Endothelial cell of umbilical vein (primary cell): ENCODE results near the gene TBC1D17. TPM values are rescaled to one million over a fixed set of nuclear protein-coding genes. Genes with fewer than 3 reads are reported as not detected.

Source experiments
- BruUV-seq: library from RNA; stranded (reverse); fragments of 400-500 nt; replicated peaks from 2 replicates; lab custom pipeline; 2021; lab: Mats Ljungman, UMichigan
- CTCF ChIA-PET: fragments of 300-600, 350-600 bp; sonication (Branson Sonifier 250); formaldehyde crosslinking; loops from one replicate; lab custom pipeline; 2021; ENCODE audit warnings: antibody characterized with exemption, inconsistent platforms; lab: Charles Lee
- POLR2A ChIA-PET: fragments of 300-600, 350-600 bp; sonication (Branson Sonifier 250); formaldehyde crosslinking; loops from one replicate; lab custom pipeline; 2021; ENCODE audit warnings: antibody characterized with exemption, inconsistent platforms; lab: Charles Lee
- DNase-seq: peaks from one replicate; pipeline ENCODE4 v3.0.0-alpha.2; 2011; ENCODE audit warnings: low read depth, low spot score
- FAIRE-seq: peaks from 2 replicates; lab custom pipeline; 2011; peaks lifted over from hg19 to GRCh38; lab: Jason Lieb, UNC
- H2AFZ ChIP-seq: 2 replicates; pipeline ENCODE4 v1.6.0; 2012; ENCODE audit warnings: low read depth, low read length, control low read depth, inconsistent platforms
- H3K27ac ChIP-seq: 2 replicates; pipeline ENCODE4 v1.5.1; 2011; ENCODE audit warnings: low read depth, mild to moderate bottlenecking, control low read depth, low read length, moderate library complexity; ENCODE audit not compliant: insufficient read depth
- H3K27me3 ChIP-seq, 2 experiments: 2 replicates each; pipeline versions ENCODE4 v1.6.0 to v1.6.1; 2011; ENCODE audit warnings: low read length in 2 of 2, mixed read lengths in 1 of 2; ENCODE audit not compliant: control insufficient read depth in 2 of 2, insufficient read depth in 2 of 2
- H3K36me3 ChIP-seq, 2 experiments: 2 replicates in 1 of 2; 3 replicates in 1 of 2; pipeline ENCODE4 v1.5.1; 2011; ENCODE audit warnings: low read length in 2 of 2, mild to moderate bottlenecking in 1 of 2, moderate library complexity in 1 of 2; ENCODE audit not compliant: control insufficient read depth in 2 of 2, insufficient read depth in 2 of 2; ENCODE audit errors: extremely low read depth in 1 of 2
- H3K4me1 ChIP-seq: 3 replicates; pipeline ENCODE4 v1.5.1; 2011; ENCODE audit warnings: mild to moderate bottlenecking, low read length; ENCODE audit not compliant: control insufficient read depth, insufficient read depth; ENCODE audit errors: extremely low read depth
- H3K4me2 ChIP-seq: 2 replicates; pipeline ENCODE4 v1.6.1; 2011; ENCODE audit warnings: low read length, control low read depth, mixed read lengths; ENCODE audit not compliant: insufficient read depth
- H3K4me3 ChIP-seq, 3 experiments: fragments of 200-600 bp in 1 of 3; sonication (generic), shearing (Covaris generic) in 1 of 3; replicated peaks in 1 of 3; 2 replicates each; pipeline ENCODE4 v1.5.1; 2011 to 2016; ENCODE audit warnings: control low read depth in 3 of 3, low read length in 3 of 3, mild to moderate bottlenecking in 2 of 3, inconsistent platforms in 1 of 3, low read depth in 1 of 3, moderate library complexity in 1 of 3; ENCODE audit not compliant: insufficient read depth in 1 of 3
- H3K79me2 ChIP-seq: 2 replicates; pipeline ENCODE4 v1.6.0; 2012; ENCODE audit warnings: low read length, inconsistent platforms; ENCODE audit not compliant: control insufficient read depth, insufficient read depth
- H3K9ac ChIP-seq: replicated peaks from 2 replicates; pipeline ENCODE3; 2011; ENCODE audit warnings: low read length, control low read depth; ENCODE audit not compliant: insufficient read depth; ENCODE audit errors: extremely low read depth
- H3K9me1 ChIP-seq: replicated peaks from 3 replicates; pipeline ENCODE4 v1.6.0; 2011; ENCODE audit warnings: mild to moderate bottlenecking, low read length; ENCODE audit not compliant: control insufficient read depth, insufficient read depth; ENCODE audit errors: extremely low read depth
- H3K9me3 ChIP-seq: replicated peaks from 2 replicates; pipeline ENCODE4 v1.5.1; 2012; ENCODE audit warnings: low read length, inconsistent platforms; ENCODE audit not compliant: control insufficient read depth, insufficient read depth
- H4K20me1 ChIP-seq: replicated peaks from 2 replicates; pipeline ENCODE3; 2011; ENCODE audit warnings: mild to moderate bottlenecking, low read length; ENCODE audit not compliant: control insufficient read depth, insufficient read depth; ENCODE audit errors: extremely low read depth
- EZH2 ChIP-seq: IDR thresholded peaks from 2 replicates; pipeline ENCODE4 v1.6.1; 2012; ENCODE audit warnings: borderline replicate concordance, low read depth, mild to moderate bottlenecking, moderate library complexity, low read length, inconsistent platforms; ENCODE audit not compliant: severe bottlenecking
- MYC ChIP-seq: IDR thresholded peaks from one replicate; pipeline ENCODE4 v1.6.1; 2011; ENCODE audit warnings: mild to moderate bottlenecking, low read depth, low read length
- POLR2AphosphoS5 ChIP-seq: IDR thresholded peaks from 2 replicates; pipeline ENCODE4 v1.6.1; 2012; ENCODE audit warnings: low read depth, mild to moderate bottlenecking, control low read depth, low read length, moderate library complexity; ENCODE audit not compliant: insufficient read depth
- dilution Hi-C: fragments of 300-500 bp; cut with MboI; formaldehyde crosslinking; loops from one replicate; pipeline ENCODE4 v1.15.0; 2019; ENCODE audit warnings: low sequenced_read_pairs; ENCODE audit not compliant: extremely low pct_ligation_motif_present
- intact Hi-C: fragments of 100-400 bp; cut with micrococcal nuclease; formaldehyde crosslinking; loops from one replicate; pipeline ENCODE4 v1.10.0; 2022
- polyA plus RNA-seq, 4 experiments: library from polyadenylated mRNA; depleted of rRNA in 3 of 4; stranded (reverse) in 3 of 4; unstranded in 1 of 4; fragments of >200 nt; gene quantifications; 2 replicates each; pipeline versions ENCODE4 v1.2.1 to v1.2.3, GENCODE V29; 2011 to 2012; ENCODE audit warnings: missing spikeins in 1 of 4
- total RNA-seq: library from RNA; stranded (reverse); gene quantifications from 2 replicates; pipeline ENCODE4 v1.2.3, GENCODE V29; 2021
- TF ChIP-seq, protein P1 (sequence below): IDR thresholded peaks from 2 replicates; pipeline ENCODE4 v1.6.1; 2011; ENCODE audit not compliant: insufficient read depth, insufficient read length
- TF ChIP-seq, protein P2 (sequence below), 2 donors: IDR thresholded peaks; 1 replicate in 1 of 2; 2 replicates in 1 of 2; pipeline ENCODE4 v1.5.1; 2011; ENCODE audit warnings: low read length in 2 of 2, mild to moderate bottlenecking in 2 of 2, moderate library complexity in 2 of 2, control low read depth in 1 of 2, inconsistent platforms in 1 of 2, low read depth in 1 of 2; ENCODE audit not compliant: insufficient read depth in 1 of 2; ENCODE audit errors: extremely low read depth in 1 of 2

Gene TBC1D17
- total and polyA plus RNA-seq, 2 donors (not counting 3 experiments of a cell fraction or from before 2014, with no cell fraction given): 34.2 to 39.3 TPM

DNA sequence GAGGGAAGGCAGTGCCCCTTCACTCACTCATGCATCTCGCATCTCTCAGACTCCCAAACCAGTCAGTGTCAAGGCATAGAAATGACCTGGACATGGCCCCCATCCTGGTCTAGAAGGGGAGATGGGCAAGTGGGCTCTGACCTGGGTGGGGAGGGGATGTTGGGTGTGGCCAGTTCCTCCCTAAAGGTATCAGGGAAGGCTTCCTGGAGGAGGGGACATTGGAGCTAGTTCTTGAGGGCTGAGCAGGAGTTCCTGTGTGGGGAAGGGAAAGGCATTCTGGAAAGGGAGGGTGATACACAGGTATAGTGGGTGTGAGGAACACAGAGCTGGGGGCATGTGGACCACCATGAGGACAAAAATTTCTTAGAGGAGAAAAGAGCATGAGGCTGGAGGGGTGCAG is 15.2 kb downstream of the TBC1D17 start:
- Histone ChIP-seq H3K9me1 (no peaks in the 10 kb centered on the region), H3K27ac (no peak overlapping the region), H4K20me1 (no peaks in the 10 kb centered on the region), H3K36me3 (no peaks in the 10 kb centered on the region), H3K4me2 (no peak overlapping the region), H3K4me1 (peaks cover 16% of the 10 kb centered on the region), H3K9ac (no peak overlapping the region), H3K4me3 (no peak overlapping the region), H3K9me3 (no peaks in the 10 kb centered on the region), H3K27me3 (no peaks in the 10 kb centered on the region), H3K79me2 (no peaks in the 10 kb centered on the region), H2AFZ (no peak overlapping the region)
- no TSS peak for BruUV-seq
- FAIRE-seq: no peak
- no peak for TF ChIP-seq POLR2AphosphoS5
- TF ChIP-seq, protein P1, sequence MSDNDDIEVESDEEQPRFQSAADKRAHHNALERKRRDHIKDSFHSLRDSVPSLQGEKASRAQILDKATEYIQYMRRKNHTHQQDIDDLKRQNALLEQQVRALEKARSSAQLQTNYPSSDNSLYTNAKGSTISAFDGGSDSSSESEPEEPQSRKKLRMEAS: no peak
- TF ChIP-seq MYC: no peak
- TF ChIP-seq, protein P2, sequence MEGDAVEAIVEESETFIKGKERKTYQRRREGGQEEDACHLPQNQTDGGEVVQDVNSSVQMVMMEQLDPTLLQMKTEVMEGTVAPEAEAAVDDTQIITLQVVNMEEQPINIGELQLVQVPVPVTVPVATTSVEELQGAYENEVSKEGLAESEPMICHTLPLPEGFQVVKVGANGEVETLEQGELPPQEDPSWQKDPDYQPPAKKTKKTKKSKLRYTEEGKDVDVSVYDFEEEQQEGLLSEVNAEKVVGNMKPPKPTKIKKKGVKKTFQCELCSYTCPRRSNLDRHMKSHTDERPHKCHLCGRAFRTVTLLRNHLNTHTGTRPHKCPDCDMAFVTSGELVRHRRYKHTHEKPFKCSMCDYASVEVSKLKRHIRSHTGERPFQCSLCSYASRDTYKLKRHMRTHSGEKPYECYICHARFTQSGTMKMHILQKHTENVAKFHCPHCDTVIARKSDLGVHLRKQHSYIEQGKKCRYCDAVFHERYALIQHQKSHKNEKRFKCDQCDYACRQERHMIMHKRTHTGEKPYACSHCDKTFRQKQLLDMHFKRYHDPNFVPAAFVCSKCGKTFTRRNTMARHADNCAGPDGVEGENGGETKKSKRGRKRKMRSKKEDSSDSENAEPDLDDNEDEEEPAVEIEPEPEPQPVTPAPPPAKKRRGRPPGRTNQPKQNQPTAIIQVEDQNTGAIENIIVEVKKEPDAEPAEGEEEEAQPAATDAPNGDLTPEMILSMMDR (IDR thresholded peaks at IDR 0.05; ENCODE audit: extremely low read depth in 1 of 2, insufficient read depth in 1 of 2, low read depth in 1 of 2, low read length in 2 of 2): no peak
- TF ChIP-seq EZH2: no peak
- dilution Hi-C loops: no loop called here
- POLR2A ChIA-PET: no interaction called here
- intact Hi-C loops: no loop called here
- no peak for DNase-seq
- CTCF ChIA-PET: no interaction called here
